NCI-H510A (cell line): ENCODE data around the gene FH.

ENCODE experiments used
- DNase-seq: peaks from one replicate; lab custom pipeline; 2025; lab: John Stamatoyannopoulos, UW

FH gene

GRCh38 chr1:241521718-241522117, 2.2 kb upstream of the FH start:
- no peak for DNase-seq

- no peak for DNase-seq
Observed at GRCh38 chr1:241520080-241520465, 518 bp upstream of the FH start.

- no peak for DNase-seq
Observed at GRCh38 chr1:241518476-241519307, 863 bp downstream of the FH start.

GRCh38 chr1:241513378-241513777, 6.2 kb downstream of the FH start:
- DNase-seq = no peak

- DNase-seq = no peak
Observed at GRCh38 chr1:241507189-241507863, 12.2 kb downstream of the FH start.

- no peak for DNase-seq
Observed at GRCh38 chr1:241503444-241503843, 16.1 kb downstream of the FH start.

- DNase-seq = no peak
Observed at GRCh38 chr1:241499910-241500309, 19.6 kb downstream of the FH start.

GRCh38 chr1:241495741-241496140, 23.8 kb downstream of the FH start:
- no peak for DNase-seq

GRCh38 chr1:241488739-241489138, 30.8 kb downstream of the FH start:
- no peak for DNase-seq

- no peak for DNase-seq
Observed at GRCh38 chr1:241485554-241485992, 34.0 kb downstream of the FH start.

GRCh38 chr1:241485145-241485544, 34.4 kb downstream of the FH start:
- DNase-seq = no peak

- no peak for DNase-seq
Observed at GRCh38 chr1:241482761-241483250, 36.7 kb downstream of the FH start.

GRCh38 chr1:241479294-241479693, 40.3 kb downstream of the FH start:
- no peak for DNase-seq

GRCh38 chr1:241475671-241476070, 43.9 kb downstream of the FH start:
- DNase-seq = no peak

GRCh38 chr1:241473026-241473425, 46.5 kb downstream of the FH start:
- no peak for DNase-seq

GRCh38 chr1:241470908-241471590, 48.5 kb downstream of the FH start:
- no peak for DNase-seq

- DNase-seq = no peak
Observed at GRCh38 chr1:241470361-241470760, 49.2 kb downstream of the FH start.

- DNase-seq = no peak
Observed at GRCh38 chr1:241465673-241466072, 53.9 kb downstream of the FH start.

- DNase-seq = no peak
Observed at GRCh38 chr1:241464985-241465384, 54.6 kb downstream of the FH start.

GRCh38 chr1:241462391-241462790, 57.2 kb downstream of the FH start:
- DNase-seq = no peak

- no peak for DNase-seq
Observed at GRCh38 chr1:241460098-241460873, 59.3 kb downstream of the FH start.
